Endothelial cell of umbilical vein (primary cell): ENCODE measurements around the gene TMEM63B.

Experiments
- CTCF ChIP-seq, 2 donors: IDR thresholded peaks; 1 replicate in 1 of 2; 2 replicates in 1 of 2; pipeline ENCODE4 v1.5.1; 2011; ENCODE audit warnings: low read length in 2 of 2, mild to moderate bottlenecking in 2 of 2, moderate library complexity in 2 of 2, control low read depth in 1 of 2, inconsistent platforms in 1 of 2, low read depth in 1 of 2; ENCODE audit not compliant: insufficient read depth in 1 of 2; ENCODE audit errors: extremely low read depth in 1 of 2
- FOS ChIP-seq: IDR thresholded peaks from 2 replicates; pipeline ENCODE4 v1.6.1; 2011; ENCODE audit warnings: mild to moderate bottlenecking, low read length, moderate library complexity, borderline replicate concordance; ENCODE audit not compliant: insufficient read depth
- POLR2A ChIP-seq: IDR thresholded peaks from 2 replicates; pipeline ENCODE4 v1.6.1; 2012; ENCODE audit warnings: low read depth, mild to moderate bottlenecking, control low read depth, low read length

GRCh38 chr6:44146685-44147084, 19.3 kb downstream of the TMEM63B start:
- TF ChIP-seq POLR2A = no peak
- TF ChIP-seq CTCF (IDR thresholded peaks at IDR 0.05; ENCODE audit: extremely low read depth in 1 of 2, insufficient read depth in 1 of 2, low read depth in 1 of 2, low read length in 2 of 2) = no peak
- no peak for TF ChIP-seq FOS
